ENCODE measurements around the gene RNF14. TPM values are rescaled to one million over a fixed set of nuclear protein-coding genes. Genes with fewer than 3 reads are reported as not detected.
"Not testable (repeated sequence)": the region's sequence is repeated elsewhere in the genome, so short reads cannot be mapped to it uniquely, and the experiment has no call there.

Gene RNF14
- total RNA-seq, 1 experiment from 2014 or later, result 80.7 TPM

DNA sequence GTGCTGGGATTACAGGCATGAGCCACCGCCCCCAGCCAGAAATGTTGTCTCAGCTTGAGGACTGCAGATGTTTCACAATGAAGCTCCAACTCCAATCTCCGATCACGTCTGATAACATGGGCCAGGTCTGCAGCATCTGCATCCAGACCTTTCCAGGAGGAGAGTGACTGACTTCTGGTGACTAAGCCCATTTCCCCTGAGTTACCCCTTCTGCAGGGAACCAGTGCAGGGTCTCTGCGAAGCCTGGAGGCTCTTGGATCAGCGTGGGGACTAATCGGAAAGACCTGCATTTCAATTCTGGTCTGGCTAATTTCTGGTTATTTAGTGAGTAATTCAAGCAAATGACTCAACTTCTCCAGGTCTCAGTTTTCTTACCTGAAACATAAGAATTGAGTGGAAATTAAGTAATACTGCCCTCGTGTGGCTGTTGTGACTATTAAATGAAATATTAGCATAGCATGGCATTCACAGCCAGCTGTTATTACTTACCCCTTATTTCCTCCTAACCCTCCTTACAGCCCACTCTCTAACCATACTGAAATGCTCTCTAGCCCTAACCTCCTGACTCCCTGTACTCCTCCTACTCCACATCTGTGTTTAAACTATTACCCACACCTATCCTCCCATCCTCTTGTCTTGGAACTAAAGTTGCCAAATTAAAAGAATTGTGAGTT, 46.1 kb downstream of the RNF14 start:
- DNase-seq (ENCODE audit: low read depth), result peak; percentile 48

- DNase-seq (ENCODE audit: low read depth), result peak; percentile 59
Observed at GRCh38 chr5:142015781-142016533, 47.1 kb downstream of the RNF14 start.

DNA sequence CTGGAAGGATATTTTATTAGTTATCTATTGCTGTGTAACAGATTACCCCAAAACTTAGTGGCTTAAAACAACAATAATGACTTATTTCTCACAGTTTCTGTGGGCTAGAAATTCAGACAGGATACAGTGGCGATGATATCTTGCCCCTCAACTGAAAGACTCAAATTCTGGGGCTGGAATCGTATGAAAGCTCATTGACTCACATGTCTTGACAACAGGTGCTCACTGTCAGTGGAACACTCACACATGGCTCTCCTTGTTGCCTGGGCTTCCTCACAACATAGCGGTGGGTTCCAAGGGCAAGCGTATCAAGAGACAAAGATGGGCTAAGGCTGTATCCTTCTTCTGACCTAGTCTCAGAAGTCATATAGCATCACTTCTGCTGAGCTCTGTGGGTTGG, 47.7 kb downstream of the RNF14 start:
- no peak for DNase-seq (ENCODE audit: low read depth)

DNA sequence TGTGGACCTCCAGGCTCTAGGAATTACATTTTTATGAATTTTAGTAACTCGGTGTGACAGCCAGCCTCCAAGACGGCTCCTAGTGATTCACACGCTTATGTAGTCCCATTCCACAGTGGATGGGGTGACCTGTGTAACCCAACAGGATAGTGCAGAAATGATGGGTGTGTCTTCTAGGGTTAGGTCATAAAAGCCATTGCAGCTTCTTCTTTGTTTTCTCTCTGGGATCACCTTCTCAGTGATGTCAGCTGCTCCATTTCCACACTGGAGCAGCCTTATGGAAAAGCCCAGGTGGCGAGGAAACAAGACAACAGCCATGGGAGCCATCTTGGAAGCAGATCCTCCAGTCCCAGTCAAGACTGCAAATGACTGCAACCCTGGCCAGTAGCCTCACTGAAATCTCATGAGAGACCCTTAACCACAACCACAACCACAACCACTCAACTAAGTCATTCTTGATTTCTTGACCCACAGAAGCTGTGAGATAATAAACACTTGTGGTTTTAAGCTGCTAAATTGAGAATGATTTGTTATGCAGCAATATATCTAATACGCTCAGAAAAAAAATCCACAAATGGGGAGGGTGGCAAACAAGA, 49.0 kb downstream of the RNF14 start:
- peak; percentile 77 for DNase-seq (ENCODE audit: low read depth)

DNA sequence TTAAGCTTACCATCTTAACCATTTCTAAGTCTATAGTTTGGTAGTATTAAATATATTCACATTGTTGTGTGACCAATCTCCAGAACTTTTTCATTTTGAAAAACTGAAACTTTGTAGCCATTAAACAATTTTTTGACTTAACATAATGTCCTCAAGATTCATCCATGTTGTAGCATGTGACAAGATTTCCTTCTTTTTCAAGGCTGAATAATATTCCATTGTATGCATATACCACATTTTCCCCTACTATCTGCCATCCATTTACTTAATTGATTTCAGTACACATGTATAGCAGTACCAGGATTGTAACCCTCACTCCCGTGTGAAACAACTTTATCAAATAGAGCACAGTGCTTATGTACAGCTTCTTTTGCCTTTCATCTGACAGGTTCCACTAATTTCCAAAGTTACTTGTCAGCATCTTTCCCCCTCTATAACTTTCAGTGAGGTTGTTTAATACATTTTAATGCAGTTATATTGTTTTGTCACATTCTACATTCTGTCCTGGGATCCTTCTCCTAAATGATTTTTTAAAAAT, 51.3 kb downstream of the RNF14 start:
- DNase-seq (ENCODE audit: low read depth), result no peak

DNA sequence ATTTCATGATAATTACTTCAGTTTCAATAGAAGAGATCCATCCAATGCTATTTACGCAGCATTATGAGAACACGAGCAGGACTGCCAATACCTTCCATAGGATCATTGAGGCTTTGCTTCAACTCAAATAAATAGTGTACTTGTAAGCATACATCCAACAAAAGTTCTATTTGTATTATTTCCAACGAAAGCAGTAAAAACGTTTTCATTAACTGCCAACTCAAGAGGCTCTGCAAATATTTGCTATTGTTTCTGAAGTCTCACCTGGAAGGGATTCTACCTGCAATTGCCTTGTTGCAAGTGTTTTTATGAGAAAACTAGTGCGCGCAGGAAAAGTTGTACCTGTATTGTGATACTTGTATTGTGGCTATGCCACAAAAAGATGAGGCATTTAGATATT, 54.9 kb downstream of the RNF14 start:
- no peak for DNase-seq (ENCODE audit: low read depth)

DNA sequence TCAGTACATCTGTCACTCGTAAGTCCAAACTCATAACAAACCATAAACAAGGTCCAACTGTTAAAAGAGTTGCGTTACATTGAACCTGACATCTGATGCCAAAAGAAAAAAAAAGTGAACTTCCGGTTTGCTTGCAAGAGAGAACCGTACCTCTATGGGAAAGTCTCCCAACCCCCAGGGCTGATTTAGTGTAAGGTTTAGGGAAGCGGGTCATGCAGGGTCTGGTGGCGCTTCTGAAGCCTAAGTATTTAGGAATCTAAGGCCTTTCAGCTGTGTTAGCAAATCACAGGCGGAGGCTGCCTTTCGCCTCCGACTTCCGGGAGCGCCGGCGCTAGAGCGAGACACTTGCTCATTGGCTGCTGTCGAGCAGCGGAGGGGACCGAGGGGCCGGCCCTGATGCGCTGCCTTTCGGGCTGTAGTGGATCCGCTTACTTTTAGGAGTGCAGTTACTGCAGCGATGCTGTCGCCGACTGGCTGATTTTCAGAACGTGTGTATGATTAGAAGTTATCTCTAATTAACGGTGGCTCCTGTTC, 55.9 kb downstream of the RNF14 start:
- peak; percentile 89 for DNase-seq (ENCODE audit: low read depth)

- DNase-seq (ENCODE audit: low read depth), result no peak
Observed at GRCh38 chr5:142025637-142026036, 56.7 kb downstream of the RNF14 start.

DNA sequence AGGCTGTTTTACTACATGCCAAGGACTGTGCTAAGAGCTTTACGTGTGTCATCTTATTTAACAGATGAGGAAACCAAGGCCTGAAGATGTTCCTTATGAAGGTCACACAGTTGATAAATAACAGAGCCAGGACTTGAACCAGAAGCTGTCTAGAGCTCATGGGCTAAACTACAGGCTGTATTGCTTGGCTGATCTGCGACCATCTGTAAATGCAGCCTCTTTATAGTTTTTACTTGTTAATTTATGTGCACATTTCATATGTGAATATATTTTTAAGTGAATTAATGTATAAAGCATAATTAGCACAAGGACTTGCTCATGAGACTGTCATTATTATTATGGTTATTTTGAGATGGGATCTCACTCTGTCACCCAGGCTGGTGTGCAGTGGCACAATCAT, 63.2 kb downstream of the RNF14 start:
- no peak for DNase-seq (ENCODE audit: low read depth)

DNA sequence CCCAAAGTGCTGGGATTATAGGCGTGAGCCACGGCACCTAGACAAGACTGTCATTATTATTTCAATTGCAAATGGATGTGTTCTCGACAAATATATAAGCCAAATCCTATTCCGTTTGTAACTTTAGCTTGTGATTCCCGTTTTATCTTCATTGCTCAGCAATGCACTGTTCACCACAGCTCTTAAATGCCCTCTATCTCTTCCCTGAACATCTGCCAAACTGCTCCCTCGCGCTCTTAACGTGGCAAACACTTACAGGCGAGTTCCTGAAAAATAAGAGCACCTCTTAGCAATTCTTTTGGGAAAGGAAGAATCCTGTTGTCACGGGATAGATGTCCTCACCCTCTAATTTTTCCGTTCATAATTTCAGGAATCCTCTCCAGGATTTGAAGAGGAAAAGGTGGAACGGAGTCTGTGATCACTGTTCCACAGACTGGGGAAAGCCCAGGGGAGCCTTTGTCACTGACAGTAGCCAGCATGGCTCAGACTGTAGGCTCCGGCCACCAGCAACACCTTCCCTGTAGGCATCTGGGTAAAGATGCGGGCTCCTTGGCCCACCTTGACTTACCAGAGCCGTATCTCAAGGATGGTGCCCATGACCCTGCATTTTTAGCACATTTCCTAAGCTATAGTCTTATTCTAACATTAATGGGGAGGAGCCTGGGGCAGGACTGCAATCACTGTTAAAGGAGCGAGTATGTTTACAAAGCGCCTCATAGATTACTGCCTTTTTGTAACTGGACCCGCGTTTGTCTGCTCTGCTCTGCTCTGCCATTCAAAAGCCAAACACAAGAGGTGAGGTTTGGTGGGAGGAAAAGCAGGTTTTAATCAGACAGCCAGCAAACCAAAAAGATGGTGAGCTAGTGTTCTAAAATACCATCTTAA, 64.1 kb downstream of the RNF14 start:
- DNase-seq (ENCODE audit: low read depth), result no peak

- not testable (repeated sequence) for DNase-seq (ENCODE audit: low read depth)
Observed at GRCh38 chr5:142033632-142034567, 65.0 kb downstream of the RNF14 start.

GRCh38 chr5:142034994-142035393, 66.1 kb downstream of the RNF14 start:
- DNase-seq (ENCODE audit: low read depth), result no peak

DNA sequence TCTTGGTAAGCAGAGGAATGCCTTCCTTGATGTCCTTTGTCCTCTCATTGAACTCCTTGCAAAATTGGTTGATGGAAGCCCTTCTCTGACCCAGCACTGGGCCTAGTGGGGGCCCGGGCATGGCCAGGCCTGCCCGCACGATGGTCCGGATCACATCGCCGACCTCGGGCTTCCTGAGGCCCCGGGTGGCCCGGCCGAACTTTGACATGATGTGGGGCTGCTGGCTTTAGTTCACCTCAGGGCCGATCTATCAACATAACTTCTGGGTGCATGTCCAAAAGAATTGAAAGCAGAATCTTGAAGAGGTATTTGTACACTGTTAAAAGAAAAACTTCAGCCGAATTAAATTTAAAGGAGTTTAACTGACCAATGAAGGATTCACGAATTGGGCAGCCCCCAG, 68.0 kb downstream of the RNF14 start:
- no peak for DNase-seq (ENCODE audit: low read depth)

DNA sequence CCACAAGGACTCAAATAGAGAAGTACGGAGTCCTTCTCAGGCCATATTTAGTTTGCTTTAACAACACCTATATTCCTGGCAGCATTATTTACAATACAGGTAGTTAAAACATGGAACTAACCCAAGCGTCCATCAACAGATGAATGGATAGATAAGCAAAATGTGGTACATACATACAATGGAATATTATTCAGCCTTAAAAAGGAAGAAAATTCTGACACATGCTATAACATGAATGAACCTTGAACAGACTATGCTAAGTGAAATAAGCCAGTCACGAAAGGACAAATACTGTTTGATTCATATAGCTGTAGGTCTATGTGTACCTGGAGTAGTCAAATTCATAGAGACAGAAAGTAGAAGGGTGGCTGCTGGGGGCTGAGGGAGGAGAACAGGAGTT, 68.7 kb downstream of the RNF14 start:
- not testable (repeated sequence) for DNase-seq (ENCODE audit: low read depth)

GRCh38 chr5:142038735-142039134, 69.8 kb downstream of the RNF14 start:
- no peak for DNase-seq (ENCODE audit: low read depth)

Other genes with a start within 250 kb of the RNF14 start
- 2.7 and 4.1 TPM in 2 replicates for gene PCDH1, start 90.7 kb upstream of the RNF14 start, total RNA-seq (2014; rRNA removed; shearing (Covaris generic))
- 40.5 and 52.2 TPM in 2 replicates for gene DELE1, start 45.2 kb upstream of the RNF14 start, total RNA-seq (2014; rRNA removed; shearing (Covaris generic))
- 0.03 TPM in 1 of 2 replicates, not detected in the other for gene PCDH12, start 10.9 kb upstream of the RNF14 start, total RNA-seq (2014; rRNA removed; shearing (Covaris generic))
- gene GNPDA1, start 43.9 kb downstream of the RNF14 start, total RNA-seq (2014; rRNA removed; shearing (Covaris generic)), result 43.5 and 68.6 TPM in 2 replicates
- 31.8 and 57.5 TPM in 2 replicates for gene NDFIP1, start 139.7 kb downstream of the RNF14 start, total RNA-seq (2014; rRNA removed; shearing (Covaris generic))

All from Daoy (cell line).